ENCODE data around the gene FAM163B.
"Not testable (repeated sequence)": the region's sequence is repeated elsewhere in the genome, so short reads cannot be mapped to it uniquely, and the experiment has no call there.

FAM163B gene

GRCh38 chr9:133640160-133640559 lies 31.0 kb upstream of the FAM163B start:
- DNase-seq (ENCODE audit: low read depth, low spot score), result no peak

- no peak for DNase-seq (ENCODE audit: low read depth, low spot score)
Measured at GRCh38 chr9:133639613-133640012, 30.4 kb upstream of the FAM163B start.

DNA sequence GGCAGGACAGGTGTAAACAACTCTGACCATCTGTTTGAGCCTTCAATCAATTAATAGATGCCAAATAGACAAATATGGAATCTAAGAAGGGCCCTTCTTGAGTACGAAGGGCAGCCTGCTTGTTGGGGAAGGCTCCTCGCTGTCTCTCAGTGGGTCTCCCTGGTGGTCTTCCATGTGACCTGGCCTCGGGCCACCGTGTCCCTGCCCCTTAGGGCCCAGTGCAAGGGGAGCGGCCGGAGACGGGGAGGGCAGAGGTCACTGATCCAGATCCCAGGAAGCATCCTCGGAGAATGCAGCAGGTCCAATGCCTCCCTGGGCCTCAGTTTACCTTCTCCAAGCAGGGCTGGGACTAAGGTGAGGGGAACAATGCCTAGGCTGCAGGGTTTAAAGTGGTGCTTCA lies 29.5 kb upstream of the FAM163B start:
- DNase-seq (ENCODE audit: low read depth, low spot score), result no peak

DNA sequence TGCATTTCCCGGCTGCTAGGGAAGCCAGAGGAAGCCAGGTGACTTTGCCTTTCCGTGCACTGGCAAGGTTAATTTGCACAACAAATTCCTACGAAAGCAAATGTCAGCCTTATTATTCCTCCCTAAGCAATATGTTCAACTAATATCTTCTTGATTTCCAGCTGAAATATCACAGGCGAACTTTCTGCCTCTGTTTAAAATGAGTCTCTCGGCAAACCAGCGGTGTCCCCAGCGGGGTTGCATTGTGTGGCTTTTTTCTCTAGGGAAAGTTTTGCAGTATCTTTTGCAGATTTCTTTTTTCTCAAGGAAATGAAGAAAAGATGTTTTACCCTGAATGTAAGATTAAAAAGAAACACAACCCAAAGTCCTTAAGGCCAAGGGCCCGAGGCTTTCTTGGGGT lies 28.9 kb upstream of the FAM163B start:
- no peak for DNase-seq (ENCODE audit: low read depth, low spot score)

DNA sequence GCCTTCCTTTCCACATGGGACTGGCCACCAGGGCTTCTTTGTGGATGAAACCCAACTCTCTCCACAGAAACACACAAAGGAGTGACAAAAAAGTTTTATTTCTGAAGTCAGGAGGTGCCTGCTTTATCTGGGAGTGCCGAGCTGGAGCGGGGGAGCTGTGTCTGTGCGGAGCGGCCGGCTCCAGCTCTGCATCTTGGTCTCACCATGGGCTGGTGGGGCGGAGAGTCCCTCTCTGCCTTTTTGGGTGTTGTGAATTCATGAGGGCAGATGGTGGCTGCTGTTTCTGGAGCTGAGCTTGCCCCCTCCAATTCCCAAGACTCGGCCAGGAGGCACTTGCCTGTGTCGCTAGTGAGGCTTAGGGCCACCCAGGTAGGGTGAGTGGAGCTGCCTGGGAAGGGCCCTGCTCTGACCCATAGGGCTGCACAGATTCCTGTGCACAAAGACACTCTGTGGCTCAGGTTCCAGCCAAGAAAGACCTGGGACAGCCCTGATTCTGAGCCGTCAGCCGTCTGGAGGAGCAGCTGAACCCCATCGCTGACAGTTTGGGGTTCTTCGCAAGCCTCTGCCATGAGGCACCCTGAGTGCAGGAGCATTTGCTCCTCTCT lies 28.4 kb upstream of the FAM163B start:
- no peak for DNase-seq (ENCODE audit: low read depth, low spot score)

- DNase-seq (ENCODE audit: low read depth, low spot score), result no peak
Measured at GRCh38 chr9:133636902-133637301, 27.7 kb upstream of the FAM163B start.

- DNase-seq (ENCODE audit: low read depth, low spot score), result no peak
Measured at GRCh38 chr9:133635533-133636531, 26.6 kb upstream of the FAM163B start, which contains the start of gene DBH. DBH (plus strand) TSS chr9:133636363; CDS start chr9:133636372, 9 bp downstream.

GRCh38 chr9:133635098-133635497 lies 25.9 kb upstream of the FAM163B start:
- DNase-seq (ENCODE audit: low read depth, low spot score), result no peak

DNA sequence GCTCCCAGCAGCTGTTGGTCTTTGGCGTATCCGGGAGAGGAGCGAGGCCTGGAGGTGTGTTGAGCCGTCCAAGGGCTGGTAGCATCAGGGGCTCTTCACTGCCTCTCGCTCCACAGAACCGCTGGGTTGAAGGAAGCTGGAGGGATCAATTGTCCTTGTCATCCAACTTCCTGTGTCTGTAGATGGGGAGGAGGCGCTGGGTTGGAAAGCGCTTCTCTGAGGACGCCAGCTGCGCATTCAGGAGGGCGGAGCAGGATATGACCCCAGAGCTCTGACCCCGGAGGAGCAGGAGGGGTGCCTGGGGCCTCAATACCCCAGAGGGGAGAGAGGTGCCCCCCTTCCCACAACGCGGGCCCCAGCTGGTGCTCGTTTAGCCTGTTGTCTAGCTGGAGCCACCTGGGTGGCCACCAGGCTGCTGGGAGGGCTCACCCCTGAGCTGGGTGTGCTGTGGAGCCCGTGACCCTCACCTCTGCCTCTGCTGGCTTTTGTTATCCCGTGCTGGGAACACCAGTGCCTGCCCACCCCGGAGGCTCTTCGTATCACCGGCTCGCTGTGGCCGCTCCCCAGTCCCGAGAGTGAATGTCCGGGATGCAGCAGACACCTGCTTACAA lies 25.0 kb upstream of the FAM163B start:
- DNase-seq (ENCODE audit: low read depth, low spot score), result no peak

GRCh38 chr9:133633681-133634080 lies 24.5 kb upstream of the FAM163B start:
- DNase-seq (ENCODE audit: low read depth, low spot score), result no peak

GRCh38 chr9:133632806-133633680 lies 23.9 kb upstream of the FAM163B start:
- DNase-seq (ENCODE audit: low read depth, low spot score), result no peak

GRCh38 chr9:133631111-133631510 lies 21.9 kb upstream of the FAM163B start:
- no peak for DNase-seq (ENCODE audit: low read depth, low spot score)

DNA sequence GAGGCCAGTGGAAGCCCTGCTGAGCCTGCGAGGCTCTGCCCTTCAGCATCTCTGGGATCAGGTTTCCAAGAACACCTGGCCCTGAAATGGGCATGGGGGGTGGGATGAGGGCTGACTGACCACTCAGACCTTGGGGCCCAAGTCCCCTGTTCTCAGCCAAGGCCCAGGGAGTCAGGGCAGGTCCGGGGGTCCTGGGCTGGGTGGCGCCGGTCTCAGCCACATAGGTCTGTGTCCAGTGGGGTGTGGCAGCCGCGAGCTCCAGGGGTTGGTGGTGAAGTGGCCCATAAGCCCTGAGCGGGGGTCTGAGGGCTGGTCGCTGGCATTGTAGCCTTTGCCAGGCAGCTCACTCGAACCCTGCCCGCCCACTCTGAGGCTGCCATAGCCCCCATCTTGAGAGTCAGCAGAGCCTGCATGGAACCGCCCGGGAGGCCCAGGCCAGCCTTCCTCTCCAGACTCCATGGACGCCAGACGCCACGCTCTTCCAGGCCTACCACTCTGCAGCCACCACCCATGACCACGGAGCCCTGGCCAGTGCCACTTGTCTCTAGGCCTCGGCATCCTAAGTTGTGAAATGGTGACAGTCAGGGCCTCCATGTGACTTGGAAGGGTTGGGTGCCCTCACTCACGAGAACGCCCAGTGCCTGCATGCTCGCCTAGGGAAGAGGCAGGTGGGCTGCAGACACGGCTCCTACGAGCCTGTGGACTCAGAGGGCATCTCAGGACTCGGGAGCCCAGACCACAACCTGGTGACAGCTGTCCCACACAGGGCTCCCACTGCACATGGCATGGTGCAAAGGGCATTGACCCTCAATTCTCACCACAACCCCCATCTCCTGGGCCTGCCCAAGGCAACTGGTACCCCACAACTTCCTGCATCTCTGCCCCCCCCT lies 20.3 kb upstream of the FAM163B start:
- DNase-seq (ENCODE audit: low read depth, low spot score), result no peak

GRCh38 chr9:133628766-133629165 lies 19.6 kb upstream of the FAM163B start:
- DNase-seq (ENCODE audit: low read depth, low spot score), result no peak

GRCh38 chr9:133627341-133627740 lies 18.2 kb upstream of the FAM163B start:
- no peak for DNase-seq (ENCODE audit: low read depth, low spot score)

- DNase-seq (ENCODE audit: low read depth, low spot score), result not testable (repeated sequence)
Measured at GRCh38 chr9:133626008-133626407, 16.8 kb upstream of the FAM163B start.

- DNase-seq (ENCODE audit: low read depth, low spot score), result no peak
Measured at GRCh38 chr9:133622555-133622954, 13.4 kb upstream of the FAM163B start.

DNA sequence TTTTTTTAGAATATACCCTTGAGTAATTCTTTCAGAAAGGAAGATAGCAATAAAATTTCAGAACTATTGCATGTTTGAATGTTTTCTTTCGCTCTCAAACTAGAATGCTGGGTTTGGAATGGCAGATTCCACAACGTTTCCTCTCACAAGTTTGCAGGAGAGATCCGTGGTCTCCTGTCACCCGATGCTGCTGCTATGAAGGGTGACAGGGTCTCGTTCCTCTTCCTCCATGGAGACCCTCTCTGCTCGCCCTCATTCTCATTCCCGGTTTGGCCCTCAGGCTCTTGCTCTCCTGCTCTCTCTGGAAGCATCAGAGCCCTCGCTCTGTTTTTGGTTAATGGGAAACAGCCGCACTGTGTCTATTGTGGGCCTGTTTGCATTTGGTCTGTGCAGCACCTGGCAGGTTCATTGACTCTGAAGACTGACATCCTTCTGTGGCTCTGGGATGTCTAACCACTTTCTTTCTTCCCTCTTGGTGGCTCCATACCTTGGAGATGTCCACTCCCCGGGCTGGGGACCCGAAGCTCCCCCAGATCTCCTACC lies 12.6 kb upstream of the FAM163B start:
- no peak for DNase-seq (ENCODE audit: low read depth, low spot score)

- no peak for DNase-seq (ENCODE audit: low read depth, low spot score)
Measured at GRCh38 chr9:133619791-133620190, 10.6 kb upstream of the FAM163B start.

DNA sequence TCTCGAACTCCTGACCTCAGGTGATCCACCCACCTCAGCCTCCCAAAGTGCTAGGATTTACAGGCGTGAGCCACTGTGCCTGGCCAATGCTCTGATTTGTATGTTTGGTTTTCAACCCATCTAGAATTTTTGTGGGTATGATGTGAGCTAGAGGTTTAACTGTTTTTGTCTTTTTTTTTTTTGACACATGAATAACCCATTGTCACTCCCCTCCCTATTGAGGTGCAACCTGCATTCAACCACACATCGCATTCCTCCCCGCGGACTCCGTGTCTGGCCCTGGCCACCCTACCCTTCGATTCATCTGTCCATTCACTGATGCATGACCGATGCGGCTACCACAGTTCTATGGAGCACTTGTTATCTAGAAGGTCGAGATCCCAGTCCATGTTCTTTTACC lies 9.5 kb upstream of the FAM163B start:
- DNase-seq (ENCODE audit: low read depth, low spot score), result no peak
